B cell (primary cell): ENCODE measurements around the gene QRICH1.

ENCODE experiments used
- EZH2 ChIP-seq: IDR thresholded peaks from 2 replicates; pipeline ENCODE4 v1.6.1; 2012; ENCODE audit warnings: borderline replicate concordance, low read depth, mild to moderate bottlenecking, moderate library complexity, low read length; ENCODE audit not compliant: insufficient read depth, poor library complexity, severe bottlenecking
- TF ChIP-seq, protein P1 (sequence below): fragments of 200-600 bp; IDR thresholded peaks from one replicate; pipeline ENCODE4 v1.8.0; 2022; ENCODE audit warnings: antibody characterized with exemption, mild to moderate bottlenecking

- TF ChIP-seq, protein P1, sequence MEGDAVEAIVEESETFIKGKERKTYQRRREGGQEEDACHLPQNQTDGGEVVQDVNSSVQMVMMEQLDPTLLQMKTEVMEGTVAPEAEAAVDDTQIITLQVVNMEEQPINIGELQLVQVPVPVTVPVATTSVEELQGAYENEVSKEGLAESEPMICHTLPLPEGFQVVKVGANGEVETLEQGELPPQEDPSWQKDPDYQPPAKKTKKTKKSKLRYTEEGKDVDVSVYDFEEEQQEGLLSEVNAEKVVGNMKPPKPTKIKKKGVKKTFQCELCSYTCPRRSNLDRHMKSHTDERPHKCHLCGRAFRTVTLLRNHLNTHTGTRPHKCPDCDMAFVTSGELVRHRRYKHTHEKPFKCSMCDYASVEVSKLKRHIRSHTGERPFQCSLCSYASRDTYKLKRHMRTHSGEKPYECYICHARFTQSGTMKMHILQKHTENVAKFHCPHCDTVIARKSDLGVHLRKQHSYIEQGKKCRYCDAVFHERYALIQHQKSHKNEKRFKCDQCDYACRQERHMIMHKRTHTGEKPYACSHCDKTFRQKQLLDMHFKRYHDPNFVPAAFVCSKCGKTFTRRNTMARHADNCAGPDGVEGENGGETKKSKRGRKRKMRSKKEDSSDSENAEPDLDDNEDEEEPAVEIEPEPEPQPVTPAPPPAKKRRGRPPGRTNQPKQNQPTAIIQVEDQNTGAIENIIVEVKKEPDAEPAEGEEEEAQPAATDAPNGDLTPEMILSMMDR, result no peak
- TF ChIP-seq EZH2, result no peak
These were observed 113.6 kb downstream of the QRICH1 start for GRCh38 chr3:48980295-48980694.
